CD4-positive, alpha-beta T cell treated with Interleukin-10 for 1 hour (primary cell): ENCODE results near the gene PHF13.
"Not testable (repeated sequence)": the region's sequence is repeated elsewhere in the genome, so short reads cannot be mapped to it uniquely, and the experiment has no call there.

ENCODE experiments used
- DNase-seq: peaks from one replicate; pipeline ENCODE4 v3.0.0-alpha.2; 2020

Gene PHF13

DNA sequence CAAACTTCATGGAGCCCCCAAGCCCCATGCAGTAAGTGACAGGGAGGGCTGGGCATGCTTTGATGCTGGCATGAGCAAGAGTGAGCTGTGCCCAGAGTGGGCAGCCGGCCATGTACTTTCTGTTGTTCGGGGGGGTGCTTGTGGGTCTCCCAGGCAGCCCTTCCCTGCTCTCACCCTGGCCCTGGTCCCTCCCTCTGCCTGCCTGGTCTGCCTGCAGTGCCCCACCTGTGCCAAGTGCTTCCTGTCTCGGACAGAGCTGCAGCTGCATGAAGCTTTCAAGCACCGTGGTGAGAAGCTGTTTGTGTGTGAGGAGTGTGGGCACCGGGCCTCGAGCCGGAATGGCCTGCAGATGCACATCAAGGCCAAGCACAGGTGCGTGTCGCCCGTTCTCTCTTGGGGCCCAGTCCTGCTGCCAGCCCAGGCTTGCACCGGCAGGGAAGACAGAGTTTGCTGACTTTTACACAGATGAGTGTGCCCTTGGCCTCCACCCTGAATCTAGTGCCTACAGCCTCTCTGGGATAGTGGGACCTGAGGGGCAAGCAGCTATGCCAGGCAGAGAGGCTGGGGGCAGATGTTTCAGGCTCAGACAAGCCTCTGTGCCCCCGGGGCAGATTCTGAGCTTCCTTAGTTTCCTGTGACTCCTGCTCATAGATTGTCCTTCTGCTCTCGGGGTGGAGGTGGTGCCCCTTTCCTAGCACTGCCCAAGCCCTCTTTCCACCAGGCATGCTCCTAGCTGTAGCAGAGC, 26.1 kb upstream of the PHF13 start:
- DNase-seq = no peak

DNA sequence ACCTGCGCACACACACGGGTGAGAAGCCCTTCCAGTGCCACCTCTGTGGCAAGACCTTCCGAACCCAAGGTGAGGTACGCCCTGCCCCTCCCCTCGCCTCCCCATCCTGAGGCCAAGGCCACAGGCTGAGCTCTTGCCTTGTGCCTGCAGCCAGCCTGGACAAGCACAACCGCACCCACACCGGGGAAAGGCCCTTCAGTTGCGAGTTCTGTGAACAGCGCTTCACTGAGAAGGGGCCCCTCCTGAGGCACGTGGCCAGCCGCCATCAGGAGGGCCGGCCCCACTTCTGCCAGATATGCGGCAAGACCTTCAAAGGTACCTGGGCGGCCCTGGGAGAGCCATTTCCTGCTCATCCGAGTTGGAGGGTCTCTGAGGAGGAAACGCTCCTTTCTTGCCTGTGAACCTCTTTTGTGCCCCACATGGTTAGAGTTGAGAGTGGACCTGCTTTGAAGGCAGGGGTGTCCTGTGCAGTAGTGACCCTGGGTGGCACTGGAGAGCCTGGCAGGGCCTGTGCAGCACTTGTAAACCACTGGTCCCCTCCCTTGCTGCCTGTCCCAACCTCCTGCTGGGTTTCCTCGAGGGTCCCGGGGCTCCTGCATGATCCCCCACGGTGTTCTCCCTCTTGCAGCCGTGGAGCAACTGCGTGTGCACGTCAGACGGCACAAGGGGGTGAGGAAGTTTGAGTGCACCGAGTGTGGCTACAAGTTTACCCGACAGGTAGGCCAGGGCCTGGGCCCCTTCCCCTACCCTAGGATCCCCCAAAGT, 25.2 kb upstream of the PHF13 start:
- DNase-seq = no peak

DNA sequence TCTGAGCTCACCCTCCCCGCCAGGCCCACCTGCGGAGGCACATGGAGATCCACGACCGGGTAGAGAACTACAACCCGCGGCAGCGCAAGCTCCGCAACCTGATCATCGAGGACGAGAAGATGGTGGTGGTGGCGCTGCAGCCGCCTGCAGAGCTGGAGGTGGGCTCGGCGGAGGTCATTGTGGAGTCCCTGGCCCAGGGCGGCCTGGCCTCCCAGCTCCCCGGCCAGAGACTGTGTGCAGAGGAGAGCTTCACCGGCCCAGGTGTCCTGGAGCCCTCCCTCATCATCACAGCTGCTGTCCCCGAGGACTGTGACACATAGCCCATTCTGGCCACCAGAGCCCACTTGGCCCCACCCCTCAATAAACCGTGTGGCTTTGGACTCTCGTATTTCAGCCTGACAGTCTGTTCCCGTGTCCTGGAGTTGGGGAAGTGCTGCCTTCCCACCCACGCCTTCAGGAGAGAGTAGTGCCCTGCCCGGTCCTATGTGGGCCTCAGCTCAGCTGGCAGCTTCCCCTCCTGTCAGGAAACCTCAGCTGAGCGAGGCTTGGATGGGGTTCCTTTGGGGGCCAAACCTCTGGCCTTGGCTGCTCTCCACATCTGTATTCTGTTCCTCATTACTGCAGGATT, 24.5 kb upstream of the PHF13 start:
- DNase-seq = no peak

DNA sequence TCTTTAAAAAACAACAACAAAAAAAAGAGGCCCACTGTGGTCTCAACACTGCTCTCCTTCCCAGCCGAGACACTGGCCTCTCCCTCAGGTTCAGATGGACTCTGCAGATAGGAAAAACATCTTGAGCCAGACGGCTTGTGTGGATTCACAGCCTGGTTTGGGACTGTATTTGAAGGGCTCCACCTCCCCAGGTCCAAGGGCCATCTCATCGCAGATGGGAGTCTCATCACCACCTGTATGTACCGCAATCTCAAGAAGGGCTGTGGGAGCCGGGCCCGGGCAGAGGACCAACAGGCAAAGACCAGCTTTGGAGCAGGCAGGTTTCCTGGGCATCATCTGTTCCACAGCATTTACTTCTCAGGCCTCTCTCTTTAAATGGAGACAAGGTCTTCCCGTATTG, 23.5 kb upstream of the PHF13 start:
- DNase-seq = no peak

DNA sequence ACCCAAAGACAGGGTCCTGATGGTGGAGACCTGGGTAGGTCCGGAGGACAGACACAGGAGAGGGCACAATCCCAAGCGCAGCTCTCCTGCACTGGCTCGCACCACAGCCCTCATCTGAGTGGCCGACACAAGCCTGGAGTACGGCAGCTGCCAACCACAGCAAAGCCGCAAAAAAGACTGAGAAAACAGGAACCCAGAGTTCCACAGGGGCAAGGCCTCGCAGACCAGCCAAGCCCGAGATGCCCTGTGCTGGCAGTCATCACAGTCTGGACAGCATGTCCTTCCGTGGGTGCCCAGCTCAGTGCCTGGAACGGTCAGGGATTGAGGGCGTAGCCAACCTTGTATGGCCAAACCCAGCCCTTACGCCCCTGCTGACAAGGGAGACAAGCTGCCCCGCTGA, 22.3 kb upstream of the PHF13 start:
- no peak for DNase-seq

DNA sequence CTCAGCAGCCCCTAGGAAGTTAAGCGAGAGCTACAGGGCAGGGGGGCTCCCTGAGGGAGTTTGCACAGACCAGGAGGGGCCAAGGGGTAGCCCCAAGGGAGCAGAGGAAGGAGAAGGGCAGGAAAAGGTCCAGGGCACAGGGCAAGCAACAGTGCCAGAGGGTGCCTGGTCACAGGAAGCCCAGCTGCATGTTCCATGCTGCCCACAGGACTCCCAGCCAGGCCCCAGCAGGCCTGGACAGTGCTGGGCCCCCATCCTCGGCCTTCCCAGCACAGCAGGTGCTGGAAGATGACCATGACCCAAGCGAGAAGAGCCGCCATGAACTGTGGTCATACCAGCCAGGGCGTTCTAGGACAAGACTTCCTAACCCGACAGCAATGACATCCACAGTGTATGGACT, 21.9 kb upstream of the PHF13 start:
- DNase-seq = no peak

DNA sequence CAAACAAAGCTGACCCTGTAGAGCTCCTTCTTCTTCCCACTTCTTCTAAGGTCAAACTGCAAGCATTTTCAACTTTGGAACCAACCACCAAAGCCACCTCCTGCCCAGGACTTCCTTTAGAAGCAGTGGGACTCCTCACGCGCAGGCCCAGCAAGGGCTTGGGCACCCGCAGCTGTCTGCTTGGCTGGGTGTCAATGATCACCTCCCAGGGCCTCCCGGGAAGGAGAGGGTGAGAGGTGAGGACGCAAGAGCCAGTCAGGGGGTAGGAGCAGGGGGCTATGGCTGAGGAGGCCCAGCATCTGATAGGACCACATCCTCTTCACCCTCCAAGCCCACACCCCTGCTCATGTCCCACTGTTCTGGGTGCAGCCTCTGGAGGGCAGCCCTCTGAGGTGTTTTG, 21.1 kb upstream of the PHF13 start:
- DNase-seq = no peak

DNA sequence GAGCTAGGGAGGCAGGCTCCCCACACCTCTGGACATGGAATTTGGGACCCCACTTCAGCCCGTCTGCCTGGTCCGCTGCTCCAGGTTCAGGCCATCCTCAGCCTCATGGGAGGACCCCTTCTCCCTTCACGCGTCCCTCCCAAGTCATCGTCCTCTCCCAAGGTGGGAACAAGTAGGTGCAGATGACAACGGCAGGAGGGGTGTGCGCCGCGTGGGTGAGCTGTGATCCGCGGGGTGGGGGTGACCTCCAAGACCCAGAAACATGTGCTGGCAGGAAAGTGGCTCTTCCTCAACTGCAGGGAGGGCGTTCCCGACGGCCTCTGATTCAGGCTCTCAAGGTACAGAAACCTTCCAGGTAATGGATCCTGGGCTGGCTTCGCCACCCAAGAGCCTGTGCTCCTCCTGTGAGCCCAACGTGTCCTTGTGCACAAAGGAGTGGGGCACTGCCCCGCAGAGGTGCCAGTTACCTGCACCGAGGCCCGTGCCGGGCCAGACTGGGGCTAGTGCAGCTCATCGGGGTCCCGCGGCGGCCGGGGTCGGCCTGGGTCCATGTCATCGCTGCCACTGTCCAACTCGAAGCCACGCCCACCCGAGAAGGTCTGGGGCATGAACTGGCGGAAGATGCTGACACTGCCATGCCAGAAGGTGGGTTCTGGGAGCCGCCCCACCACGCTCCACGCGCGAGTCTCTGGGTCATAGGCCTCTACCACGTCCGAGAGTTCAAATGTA, 20.5 kb upstream of the PHF13 start:
- no peak for DNase-seq

DNA sequence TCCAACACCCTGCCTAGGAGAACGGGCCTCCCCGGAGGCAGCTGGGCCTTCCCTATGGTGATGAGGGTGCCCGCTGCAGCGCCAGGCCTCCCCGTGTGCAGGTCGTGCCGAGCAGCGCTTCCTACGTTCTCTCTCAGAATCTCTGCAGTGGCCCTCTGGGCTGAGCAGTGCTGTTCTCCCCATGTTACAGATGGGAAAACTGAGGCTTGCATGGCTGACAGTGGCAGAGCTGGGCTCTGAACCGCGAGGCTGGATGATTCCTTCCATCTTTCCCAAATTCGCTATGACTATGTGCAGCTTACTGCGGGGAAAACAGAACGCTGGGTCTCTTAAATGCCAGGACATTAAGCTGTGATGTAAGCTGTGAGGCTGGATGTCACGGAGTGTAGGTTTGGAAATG, 19.7 kb upstream of the PHF13 start:
- DNase-seq = no peak

DNA sequence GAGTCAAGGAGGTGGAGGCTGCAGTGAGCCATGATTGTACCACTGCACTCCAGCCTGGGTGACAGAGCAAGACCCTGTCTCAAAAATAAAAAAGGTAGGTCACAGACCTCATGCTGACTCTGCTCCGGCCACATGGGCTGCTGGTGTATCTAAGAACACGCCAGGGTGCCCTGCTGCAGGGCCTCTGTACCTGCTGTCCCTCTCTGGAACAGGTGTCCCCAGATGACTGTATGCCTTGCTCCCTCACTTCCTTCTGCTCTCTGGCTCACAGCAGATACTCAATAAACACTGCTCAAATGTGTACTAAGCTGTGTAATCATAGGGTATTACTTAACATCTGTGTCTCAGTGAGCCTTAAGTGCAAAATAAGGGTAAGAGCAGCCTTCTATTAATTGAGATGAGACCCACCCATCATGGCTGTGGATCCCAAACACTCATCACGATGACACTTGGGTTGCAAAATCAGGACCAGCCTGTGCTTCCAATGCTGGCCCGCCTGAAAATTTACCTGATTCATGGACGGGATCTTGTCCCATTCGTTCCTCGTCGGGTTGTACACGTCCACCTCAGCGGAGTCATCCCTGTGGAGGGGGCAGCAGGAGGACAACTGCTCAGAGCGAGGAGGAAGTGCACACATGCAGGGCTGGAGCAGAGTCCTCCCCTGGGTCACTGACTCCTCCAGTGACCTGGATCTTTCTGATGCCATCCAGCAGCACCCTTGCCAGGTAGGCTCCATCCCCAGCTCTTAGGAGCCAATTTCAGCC, 18.4 kb upstream of the PHF13 start:
- DNase-seq = no peak

DNA sequence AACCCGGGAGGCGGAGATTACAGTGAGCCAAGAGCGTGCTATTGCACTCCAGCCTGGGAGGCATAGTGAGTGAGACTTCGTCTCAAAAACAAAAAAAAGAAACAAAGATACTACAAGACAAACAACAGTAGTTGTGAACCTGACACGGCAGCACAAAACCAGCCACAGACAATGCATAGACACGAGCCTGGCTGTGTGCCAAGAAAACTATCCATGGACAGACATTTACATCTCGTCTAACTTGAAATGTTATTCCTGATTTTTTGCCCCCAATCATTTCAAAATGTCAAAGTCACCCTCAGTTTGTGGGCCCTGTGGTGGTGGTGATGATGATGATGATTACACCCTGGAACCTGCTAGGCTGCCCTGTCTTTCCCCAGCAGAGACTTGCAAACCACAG, 17.2 kb upstream of the PHF13 start:
- no peak for DNase-seq

DNA sequence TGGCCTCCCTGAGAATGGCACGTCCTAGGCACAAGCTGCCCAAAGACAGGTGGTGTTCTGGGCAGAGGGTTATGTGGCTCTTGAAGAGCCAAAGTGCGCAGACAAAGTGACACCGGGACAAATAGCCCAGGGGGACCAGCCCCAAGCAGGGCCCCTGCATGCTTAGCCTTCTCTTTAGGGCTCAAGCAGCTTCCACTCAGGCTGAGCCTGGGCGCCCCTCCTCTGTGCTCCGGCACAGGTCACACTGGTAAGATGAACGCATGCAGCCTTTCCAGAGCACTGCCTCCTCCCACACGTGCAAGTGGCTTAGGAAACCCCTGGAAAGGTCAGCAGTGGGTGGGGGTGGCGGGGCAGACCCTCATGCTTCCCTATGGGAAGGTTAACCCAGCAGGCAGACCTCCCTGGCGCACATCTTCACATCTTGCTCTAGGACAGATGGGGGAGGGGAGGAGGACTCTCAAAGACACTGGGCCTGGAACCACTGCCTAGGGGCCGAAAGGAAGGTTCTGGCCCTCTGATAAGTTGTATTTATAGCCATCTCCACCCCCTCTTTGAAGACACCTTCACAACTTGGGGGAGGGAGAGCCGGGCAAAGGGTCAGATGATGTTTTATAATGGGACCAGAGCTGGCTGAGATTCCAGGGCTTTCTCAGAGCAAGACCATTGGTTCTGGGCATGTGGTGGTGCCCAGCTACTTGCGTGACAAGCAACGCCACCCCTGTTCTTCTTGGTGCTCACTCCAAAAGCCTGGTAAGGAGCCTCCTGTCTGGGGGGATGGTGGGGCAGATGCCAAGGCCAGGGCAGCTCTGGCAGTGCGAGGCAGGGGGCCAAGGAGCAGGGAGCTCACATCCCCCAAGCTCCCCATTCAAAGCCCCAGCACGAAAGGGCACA, 16.4 kb upstream of the PHF13 start:
- DNase-seq = no peak

DNA sequence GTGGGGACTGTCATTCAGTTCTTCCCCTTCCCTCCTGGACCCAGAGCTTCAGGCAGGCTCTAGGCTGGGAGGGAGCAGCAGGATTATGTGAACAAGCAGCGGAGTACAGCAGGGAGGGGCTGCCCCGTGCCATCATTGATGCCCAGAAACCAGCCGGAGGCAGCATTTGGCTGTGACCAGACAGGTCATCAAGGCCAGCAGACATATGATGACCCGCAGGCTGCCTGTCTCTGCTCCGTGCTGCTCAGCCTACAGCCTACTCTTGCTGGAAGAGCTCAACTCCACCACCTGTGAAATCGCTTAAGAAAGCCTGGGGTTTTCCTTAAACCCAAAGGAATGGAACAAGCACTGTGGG, 15.8 kb upstream of the PHF13 start:
- no peak for DNase-seq

DNA sequence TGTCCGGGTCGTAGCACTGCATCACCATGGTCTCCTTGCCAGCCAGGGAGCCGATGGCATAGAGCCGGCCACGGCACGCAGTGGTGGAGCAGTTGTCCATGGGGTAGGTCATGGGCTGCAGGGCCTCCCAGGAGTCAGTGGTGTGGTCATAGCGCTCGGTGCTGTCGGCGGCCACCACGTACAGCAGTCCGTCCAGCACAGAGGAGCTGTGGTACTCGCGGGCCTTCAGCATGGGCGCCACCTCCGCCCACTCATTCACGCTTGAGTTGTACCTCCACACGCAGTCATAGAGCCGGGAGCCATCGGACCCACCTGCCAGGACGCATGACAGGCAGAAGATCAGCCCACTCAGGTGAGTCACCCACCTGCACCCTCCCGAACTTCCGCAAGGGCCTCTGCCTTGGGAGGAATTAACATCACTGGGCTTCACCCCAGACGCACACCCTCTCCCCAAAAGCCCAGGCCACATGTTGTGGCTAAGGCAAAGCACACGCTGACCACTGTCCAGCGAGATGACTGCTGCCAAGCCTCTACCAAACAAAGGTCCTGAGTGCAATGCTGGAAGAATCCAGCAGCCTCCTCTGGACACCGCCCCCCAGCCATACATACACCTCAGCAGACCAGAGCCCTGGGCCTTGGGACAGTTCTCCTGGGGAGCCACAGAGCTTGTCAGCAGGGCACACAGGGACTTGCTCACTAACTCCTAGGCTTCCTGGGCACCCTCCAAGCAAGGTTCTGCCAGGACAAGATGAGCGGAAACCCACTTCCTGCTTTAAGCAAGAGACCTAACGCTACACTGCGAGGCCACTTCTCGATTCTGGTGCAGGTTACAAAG, 14.2 kb upstream of the PHF13 start:
- DNase-seq = peak; percentile 62

DNA sequence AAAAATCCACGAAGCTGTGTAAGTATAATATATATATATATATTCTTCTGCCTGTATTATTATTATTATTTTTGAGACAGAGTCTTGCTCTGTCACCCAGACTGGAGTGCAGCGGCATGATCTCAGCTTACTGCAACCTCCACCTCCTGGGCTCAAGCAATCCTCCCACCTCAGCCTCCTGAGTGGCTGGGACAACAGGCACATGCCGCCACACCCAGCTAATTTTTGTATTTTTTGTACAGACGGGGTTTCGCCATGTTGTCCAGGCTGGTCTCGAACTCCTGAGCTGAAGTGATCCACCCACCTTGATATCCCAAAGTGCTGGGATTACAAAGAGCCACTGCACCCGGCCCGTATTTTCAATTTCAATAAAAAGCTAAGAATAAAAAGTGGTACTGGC, 13.5 kb upstream of the PHF13 start:
- DNase-seq = not testable (repeated sequence)

DNA sequence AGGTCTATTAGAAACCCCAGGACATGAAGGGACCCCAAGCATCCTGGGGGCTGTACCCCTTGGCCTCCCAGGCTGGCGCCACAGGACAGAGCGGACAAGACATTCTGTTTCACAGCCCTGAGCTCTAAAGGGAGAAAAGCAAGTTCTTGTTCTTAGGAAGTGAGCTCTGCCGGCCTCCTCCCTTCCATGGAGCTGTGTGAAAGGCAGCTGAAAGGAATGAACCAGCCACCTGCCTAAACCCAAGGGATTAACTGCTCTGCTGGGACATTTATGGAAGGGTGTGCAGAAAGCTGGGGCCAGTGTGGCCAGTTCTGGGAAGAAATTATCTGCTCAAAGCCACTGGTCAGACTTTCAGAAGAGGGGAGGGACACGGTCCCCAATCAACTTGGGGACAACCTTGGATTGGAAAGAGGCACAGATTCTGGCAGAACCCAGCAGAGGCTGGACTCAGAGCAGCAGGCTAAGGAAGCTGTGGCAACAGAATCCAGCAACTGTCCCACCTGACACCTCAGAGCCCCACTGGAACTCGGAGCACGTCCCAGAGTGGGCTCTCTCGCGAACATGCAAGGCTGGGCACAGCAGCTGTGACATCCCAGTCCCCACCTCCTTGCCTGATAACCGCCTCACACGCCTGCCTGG, 13.0 kb upstream of the PHF13 start:
- DNase-seq = no peak

DNA sequence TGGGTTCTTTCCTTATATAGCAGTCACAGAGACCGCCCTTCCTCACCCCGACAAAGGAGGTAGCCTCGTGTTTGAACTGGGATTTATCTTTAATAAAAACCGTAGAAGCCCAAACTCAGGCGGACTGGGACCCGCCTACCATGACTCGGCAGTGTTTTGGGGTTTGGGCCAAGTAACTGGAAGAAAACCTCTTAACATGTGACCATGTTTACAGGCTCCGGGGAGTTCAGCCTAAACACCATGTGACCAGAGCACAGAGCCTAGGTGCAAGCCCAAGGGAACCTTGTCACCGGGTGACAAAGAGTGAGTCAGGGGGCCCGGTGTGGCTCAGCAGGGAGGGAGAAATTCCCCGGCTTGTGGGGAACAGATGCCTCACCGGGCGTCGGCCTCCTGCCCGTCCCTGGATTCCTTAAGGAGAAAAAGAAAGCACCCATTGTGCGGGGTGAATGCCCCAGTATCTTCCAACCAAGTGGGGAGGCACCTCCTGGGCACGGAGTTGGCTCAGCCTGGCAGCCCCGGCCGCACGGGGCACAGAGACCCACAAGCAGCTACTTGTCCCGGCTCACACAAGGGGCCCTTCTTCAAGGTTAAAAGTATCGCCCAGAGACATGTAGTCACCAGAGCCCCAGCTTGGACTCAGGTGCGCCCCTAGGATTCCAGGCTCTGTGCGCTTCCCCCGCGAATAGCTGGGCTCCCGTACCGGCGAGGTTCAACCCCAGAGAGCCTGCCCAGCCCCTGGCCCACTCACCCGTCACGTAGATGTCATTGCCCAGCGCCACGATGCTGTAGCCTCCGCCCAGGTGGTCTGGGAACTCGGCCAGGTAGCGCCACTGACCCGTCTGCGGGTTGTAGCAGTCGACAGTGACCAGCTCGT, 12.2 kb upstream of the PHF13 start:
- DNase-seq = peak; percentile 79

DNA sequence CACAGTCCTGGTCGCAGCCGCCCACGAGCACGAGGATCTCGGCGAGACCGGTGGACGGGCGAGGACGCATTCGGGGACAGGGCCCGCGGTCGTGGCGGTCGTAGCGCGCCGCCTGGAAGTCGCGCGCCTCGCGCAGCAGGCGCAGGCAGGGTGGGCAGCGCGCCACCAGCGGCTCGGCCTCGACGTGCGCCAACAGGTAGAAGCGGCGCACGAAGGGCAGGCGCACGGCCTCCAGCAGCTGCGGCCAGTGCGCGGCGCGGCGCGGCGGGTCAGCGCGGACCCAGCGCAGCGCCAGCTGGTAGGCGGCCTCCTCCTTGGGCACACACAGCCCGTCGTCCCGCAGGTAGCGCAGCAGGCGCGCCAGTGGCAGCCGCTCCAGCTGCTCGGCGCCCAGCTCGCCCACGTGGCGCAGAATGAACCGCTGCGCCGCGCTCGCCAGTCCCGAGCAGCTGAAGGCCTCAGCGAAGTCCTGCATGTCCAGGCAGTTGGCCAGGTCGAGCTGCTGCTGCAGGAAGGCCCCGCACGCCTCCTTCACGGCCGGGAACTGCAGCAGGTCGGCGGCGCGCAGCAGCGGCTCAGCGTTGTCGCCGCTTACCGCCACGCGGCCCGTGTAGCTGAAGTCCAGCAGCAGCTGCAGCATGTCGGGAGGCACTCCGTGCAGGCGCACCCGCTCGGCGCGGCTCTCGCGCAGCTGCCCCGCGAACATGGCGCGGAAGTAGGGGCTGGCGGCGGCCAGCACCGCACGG, 11.4 kb upstream of the PHF13 start:
- DNase-seq = peak; percentile 28
